ENCODE data around the gene MAFG. TPM values are rescaled to one million over a fixed set of nuclear protein-coding genes. Genes with fewer than 3 reads are reported as not detected.

Gene MAFG
- total and polyA plus RNA-seq, 2 of the 13 experiments (the other 11 are each of a cell fraction or from before 2014, with no cell fraction given): 14.5 to 20.0 TPM

- TF ChIP-seq, protein P1, sequence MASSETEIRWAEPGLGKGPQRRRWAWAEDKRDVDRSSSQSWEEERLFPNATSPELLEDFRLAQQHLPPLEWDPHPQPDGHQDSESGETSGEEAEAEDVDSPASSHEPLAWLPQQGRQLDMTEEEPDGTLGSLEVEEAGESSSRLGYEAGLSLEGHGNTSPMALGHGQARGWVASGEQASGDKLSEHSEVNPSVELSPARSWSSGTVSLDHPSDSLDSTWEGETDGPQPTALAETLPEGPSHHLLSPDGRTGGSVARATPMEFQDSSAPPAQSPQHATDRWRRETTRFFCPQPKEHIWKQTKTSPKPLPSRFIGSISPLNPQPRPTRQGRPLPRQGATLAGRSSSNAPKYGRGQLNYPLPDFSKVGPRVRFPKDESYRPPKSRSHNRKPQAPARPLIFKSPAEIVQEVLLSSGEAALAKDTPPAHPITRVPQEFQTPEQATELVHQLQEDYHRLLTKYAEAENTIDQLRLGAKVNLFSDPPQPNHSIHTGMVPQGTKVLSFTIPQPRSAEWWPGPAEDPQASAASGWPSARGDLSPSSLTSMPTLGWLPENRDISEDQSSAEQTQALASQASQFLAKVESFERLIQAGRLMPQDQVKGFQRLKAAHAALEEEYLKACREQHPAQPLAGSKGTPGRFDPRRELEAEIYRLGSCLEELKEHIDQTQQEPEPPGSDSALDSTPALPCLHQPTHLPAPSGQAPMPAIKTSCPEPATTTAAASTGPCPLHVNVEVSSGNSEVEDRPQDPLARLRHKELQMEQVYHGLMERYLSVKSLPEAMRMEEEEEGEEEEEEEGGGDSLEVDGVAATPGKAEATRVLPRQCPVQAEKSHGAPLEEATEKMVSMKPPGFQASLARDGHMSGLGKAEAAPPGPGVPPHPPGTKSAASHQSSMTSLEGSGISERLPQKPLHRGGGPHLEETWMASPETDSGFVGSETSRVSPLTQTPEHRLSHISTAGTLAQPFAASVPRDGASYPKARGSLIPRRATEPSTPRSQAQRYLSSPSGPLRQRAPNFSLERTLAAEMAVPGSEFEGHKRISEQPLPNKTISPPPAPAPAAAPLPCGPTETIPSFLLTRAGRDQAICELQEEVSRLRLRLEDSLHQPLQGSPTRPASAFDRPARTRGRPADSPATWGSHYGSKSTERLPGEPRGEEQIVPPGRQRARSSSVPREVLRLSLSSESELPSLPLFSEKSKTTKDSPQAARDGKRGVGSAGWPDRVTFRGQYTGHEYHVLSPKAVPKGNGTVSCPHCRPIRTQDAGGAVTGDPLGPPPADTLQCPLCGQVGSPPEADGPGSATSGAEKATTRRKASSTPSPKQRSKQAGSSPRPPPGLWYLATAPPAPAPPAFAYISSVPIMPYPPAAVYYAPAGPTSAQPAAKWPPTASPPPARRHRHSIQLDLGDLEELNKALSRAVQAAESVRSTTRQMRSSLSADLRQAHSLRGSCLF (CRISPR knock-in tag; IDR thresholded peaks at IDR 0.05; ENCODE audit: borderline replicate concordance): no peak
- TF ChIP-seq ZNF614 (CRISPR knock-in tag; IDR thresholded peaks at IDR 0.05; ENCODE audit: borderline replicate concordance) (0 out of 2 replicates have a peak, but pooled peaks have one; percentile 16), FOXA1 (IDR thresholded peaks at IDR 0.05) (no peak), FOXA1 (CRISPR knock-in tag; IDR thresholded peaks at IDR 0.05) (no peak), HMG20A (CRISPR knock-in tag; IDR thresholded peaks at IDR 0.05; ENCODE audit: borderline replicate concordance) (no peak), ELF3 (CRISPR knock-in tag; IDR thresholded peaks at IDR 0.05) (peak; percentile 32; the same call in 1 of the 2 replicates), NR2F6 (IDR thresholded peaks at IDR 0.05) (no peak), NR2F6 (CRISPR knock-in tag; IDR thresholded peaks at IDR 0.05) (no peak; the same call in 1 of the 2 replicates), SMAD3 (CRISPR knock-in tag; IDR thresholded peaks at IDR 0.05) (0 out of 2 replicates have a peak, but pooled peaks have one; percentile 21), ZNF850 (CRISPR knock-in tag; conservative IDR thresholded peaks at IDR 0.05) (no peak), ZNF350 (CRISPR knock-in tag; IDR thresholded peaks at IDR 0.05; ENCODE audit: borderline replicate concordance, low read depth) (peak; percentile 71; the same call in 1 of the 2 replicates), BRCA1 (CRISPR knock-in tag; IDR thresholded peaks at IDR 0.05) (no peak), ZNF562 (CRISPR knock-in tag; IDR thresholded peaks at IDR 0.05; ENCODE audit: borderline replicate concordance) (no peak), ZNF512 (CRISPR knock-in tag; IDR thresholded peaks at IDR 0.05) (no peak), ZNF44 (CRISPR knock-in tag; IDR thresholded peaks at IDR 0.05) (0 out of 2 replicates have a peak, but pooled peaks have one; percentile 26), ZSCAN29 (CRISPR knock-in tag; conservative IDR thresholded peaks at IDR 0.05) (no peak)
- TF ChIP-seq, protein P2, sequence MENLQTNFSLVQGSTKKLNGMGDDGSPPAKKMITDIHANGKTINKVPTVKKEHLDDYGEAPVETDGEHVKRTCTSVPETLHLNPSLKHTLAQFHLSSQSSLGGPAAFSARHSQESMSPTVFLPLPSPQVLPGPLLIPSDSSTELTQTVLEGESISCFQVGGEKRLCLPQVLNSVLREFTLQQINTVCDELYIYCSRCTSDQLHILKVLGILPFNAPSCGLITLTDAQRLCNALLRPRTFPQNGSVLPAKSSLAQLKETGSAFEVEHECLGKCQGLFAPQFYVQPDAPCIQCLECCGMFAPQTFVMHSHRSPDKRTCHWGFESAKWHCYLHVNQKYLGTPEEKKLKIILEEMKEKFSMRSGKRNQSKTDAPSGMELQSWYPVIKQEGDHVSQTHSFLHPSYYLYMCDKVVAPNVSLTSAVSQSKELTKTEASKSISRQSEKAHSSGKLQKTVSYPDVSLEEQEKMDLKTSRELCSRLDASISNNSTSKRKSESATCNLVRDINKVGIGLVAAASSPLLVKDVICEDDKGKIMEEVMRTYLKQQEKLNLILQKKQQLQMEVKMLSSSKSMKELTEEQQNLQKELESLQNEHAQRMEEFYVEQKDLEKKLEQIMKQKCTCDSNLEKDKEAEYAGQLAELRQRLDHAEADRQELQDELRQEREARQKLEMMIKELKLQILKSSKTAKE (CRISPR knock-in tag; IDR thresholded peaks at IDR 0.05; ENCODE audit: borderline replicate concordance): 0 out of 2 replicates have a peak, but pooled peaks have one; percentile 42
- TF ChIP-seq, protein P3, sequence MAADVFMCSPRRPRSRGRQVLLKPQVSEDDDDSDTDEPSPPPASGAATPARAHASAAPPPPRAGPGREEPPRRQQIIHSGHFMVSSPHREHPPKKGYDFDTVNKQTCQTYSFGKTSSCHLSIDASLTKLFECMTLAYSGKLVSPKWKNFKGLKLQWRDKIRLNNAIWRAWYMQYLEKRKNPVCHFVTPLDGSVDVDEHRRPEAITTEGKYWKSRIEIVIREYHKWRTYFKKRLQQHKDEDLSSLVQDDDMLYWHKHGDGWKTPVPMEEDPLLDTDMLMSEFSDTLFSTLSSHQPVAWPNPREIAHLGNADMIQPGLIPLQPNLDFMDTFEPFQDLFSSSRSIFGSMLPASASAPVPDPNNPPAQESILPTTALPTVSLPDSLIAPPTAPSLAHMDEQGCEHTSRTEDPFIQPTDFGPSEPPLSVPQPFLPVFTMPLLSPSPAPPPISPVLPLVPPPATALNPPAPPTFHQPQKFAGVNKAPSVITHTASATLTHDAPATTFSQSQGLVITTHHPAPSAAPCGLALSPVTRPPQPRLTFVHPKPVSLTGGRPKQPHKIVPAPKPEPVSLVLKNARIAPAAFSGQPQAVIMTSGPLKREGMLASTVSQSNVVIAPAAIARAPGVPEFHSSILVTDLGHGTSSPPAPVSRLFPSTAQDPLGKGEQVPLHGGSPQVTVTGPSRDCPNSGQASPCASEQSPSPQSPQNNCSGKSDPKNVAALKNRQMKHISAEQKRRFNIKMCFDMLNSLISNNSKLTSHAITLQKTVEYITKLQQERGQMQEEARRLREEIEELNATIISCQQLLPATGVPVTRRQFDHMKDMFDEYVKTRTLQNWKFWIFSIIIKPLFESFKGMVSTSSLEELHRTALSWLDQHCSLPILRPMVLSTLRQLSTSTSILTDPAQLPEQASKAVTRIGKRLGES (CRISPR knock-in tag; IDR thresholded peaks at IDR 0.05; ENCODE audit: borderline replicate concordance): no peak
Observed at GRCh38 chr17:81869221-81870130, 58.1 kb downstream of the MAFG start (continued).

Measured in HepG2 (cell line).